OCI-LY3 (cell line): ENCODE data around the gene MOCS2.

Experiments used
- H2AFZ ChIP-seq: fragments of 200-600, 300-600 bp; shearing (Covaris generic); 2 replicates; pipeline ENCODE4 v1.6.0; 2014; ENCODE audit warnings: antibody characterized with exemption, low read depth, low read length
- H3K27ac ChIP-seq: fragments of 200-600, 300-600 bp; sonication (generic); 2 replicates; pipeline ENCODE4 v1.5.1; 2014; ENCODE audit warnings: mild to moderate bottlenecking, low read length, moderate library complexity, mixed read lengths
- H3K27me3 ChIP-seq: fragments of 200-600, 300-600 bp; sonication (generic); 2 replicates; pipeline ENCODE4 v1.6.1; 2014; ENCODE audit warnings: low read depth, low read length, mixed read lengths
- H3K36me3 ChIP-seq: fragments of 200-600, 300-600 bp; sonication (generic); replicated peaks from 2 replicates; pipeline ENCODE3; 2014; ENCODE audit warnings: low read depth, low read length, mixed read lengths
- H3K4me1 ChIP-seq: fragments of 300-600, 200-600 bp; sonication (generic); 2 replicates; pipeline ENCODE4 v1.6.1; 2014; ENCODE audit warnings: low read length, mixed read lengths
- H3K4me2 ChIP-seq: fragments of 200-600, 300-600 bp; sonication (generic); 2 replicates; pipeline ENCODE4 v1.6.1; 2014; ENCODE audit warnings: low read length, mixed read lengths
- H3K4me3 ChIP-seq: fragments of 300-600, 200-600 bp; sonication (generic); 2 replicates; pipeline ENCODE4 v1.5.1; 2014; ENCODE audit warnings: antibody characterized with exemption, mild to moderate bottlenecking, low read length, moderate library complexity
- H3K79me2 ChIP-seq: fragments of 300-600, 200-600 bp; shearing (Covaris generic); 2 replicates; pipeline ENCODE4 v1.6.1; 2014; ENCODE audit warnings: mild to moderate bottlenecking, low read length, mixed read lengths
- H3K9ac ChIP-seq: fragments of 300-600, 200-600 bp; shearing (Covaris generic); 2 replicates; pipeline ENCODE4 v1.6.0; 2014; ENCODE audit warnings: mild to moderate bottlenecking, low read length, moderate library complexity
- H3K9me3 ChIP-seq: fragments of 200-600, 300-600 bp; shearing (Covaris generic); 2 replicates; pipeline ENCODE4 v1.6.1; 2014; ENCODE audit warnings: low read length, mixed read lengths; ENCODE audit not compliant: insufficient read depth
- H4K20me1 ChIP-seq: fragments of 200-600, 300-600 bp; sonication (generic); 2 replicates; pipeline ENCODE4 v1.6.1; 2016; ENCODE audit warnings: low read length, mixed read lengths; ENCODE audit not compliant: insufficient read depth
- CTCF ChIP-seq: fragments of 200-600, 300-600 bp; sonication (generic); IDR thresholded peaks from 2 replicates; pipeline ENCODE4 v1.5.1; 2014; ENCODE audit warnings: antibody characterized with exemption, low read length, low read depth
- EZH2phosphoT487 ChIP-seq: fragments of 200-600 bp; shearing (Covaris generic); IDR thresholded peaks from 2 replicates; pipeline ENCODE4 v1.6.1; 2018; ENCODE audit warnings: antibody characterized with exemption, mixed run types, low read depth

The MOCS2 gene

GRCh38 chr5:53071298-53071697 is 38.3 kb downstream of the MOCS2 start:
- H3K4me3 ChIP-seq, result no peak overlapping the region

GRCh38 chr5:53069626-53070025 is 39.9 kb downstream of the MOCS2 start:
- H3K27me3 ChIP-seq, result no peaks in the 10 kb centered on the region
- H3K79me2 ChIP-seq, result no peaks in the 10 kb centered on the region
- no peak overlapping the region for H2AFZ ChIP-seq
- H3K9ac ChIP-seq, result no peak overlapping the region
- H3K36me3 ChIP-seq, result peaks cover 42% of the 10 kb centered on the region
- no peak overlapping the region for H3K4me2 ChIP-seq
- no peaks in the 10 kb centered on the region for H4K20me1 ChIP-seq
- no peak overlapping the region for H3K4me3 ChIP-seq
- H3K9me3 ChIP-seq, result no peaks in the 10 kb centered on the region
- H3K27ac ChIP-seq, result no peak overlapping the region
- no peaks in the 10 kb centered on the region for H3K4me1 ChIP-seq
- no peak for TF ChIP-seq CTCF
- TF ChIP-seq EZH2phosphoT487, result no peak

More at GRCh38 chr5:53071298-53071697, 38.3 kb downstream of the MOCS2 start:
- Histone ChIP-seq H2AFZ (no peak overlapping the region), H3K79me2 (no peaks in the 10 kb centered on the region), H3K4me1 (no peaks in the 10 kb centered on the region), H3K4me2 (no peak overlapping the region), H4K20me1 (no peaks in the 10 kb centered on the region), H3K9ac (no peak overlapping the region), H3K36me3 (peaks cover 53% of the 10 kb centered on the region), H3K27ac (no peak overlapping the region), H3K9me3 (no peaks in the 10 kb centered on the region), H3K27me3 (no peaks in the 10 kb centered on the region)
- TF ChIP-seq EZH2phosphoT487, result no peak
- no peak for TF ChIP-seq CTCF

- Histone ChIP-seq H4K20me1 (no peaks in the 10 kb centered on the region), H3K79me2 (no peaks in the 10 kb centered on the region), H3K27me3 (no peaks in the 10 kb centered on the region), H3K9me3 (no peaks in the 10 kb centered on the region), H2AFZ (no peak overlapping the region), H3K4me3 (no peak overlapping the region), H3K4me1 (no peaks in the 10 kb centered on the region), H3K9ac (no peak overlapping the region), H3K4me2 (no peak overlapping the region), H3K36me3 (peaks cover 38% of the 10 kb centered on the region), H3K27ac (no peak overlapping the region)
- TF ChIP-seq EZH2phosphoT487 (no peak), CTCF (no peak)
Observed at GRCh38 chr5:53068291-53068836, 41.2 kb downstream of the MOCS2 start.

GRCh38 chr5:53067641-53068040 is 41.9 kb downstream of the MOCS2 start:
- Histone ChIP-seq H3K79me2 (no peaks in the 10 kb centered on the region), H3K9ac (no peak overlapping the region), H2AFZ (no peak overlapping the region), H3K27ac (no peak overlapping the region), H3K9me3 (no peaks in the 10 kb centered on the region), H3K4me3 (no peak overlapping the region), H3K27me3 (no peaks in the 10 kb centered on the region), H3K36me3 (peaks cover 41% of the 10 kb centered on the region), H4K20me1 (no peaks in the 10 kb centered on the region), H3K4me1 (no peaks in the 10 kb centered on the region), H3K4me2 (no peak overlapping the region)
- TF ChIP-seq CTCF (no peak), EZH2phosphoT487 (no peak)
